Gastrocnemius medialis (tissue), 4 donors: ENCODE measurements around the gene HOXB8.

Experiments
- POLR2A ChIP-seq, 2 donors: fragments of 450-650 bp; IDR thresholded peaks; one replicate each; pipeline ENCODE4 v1.6.1; 2017; ENCODE audit warnings: antibody characterized with exemption in 2 of 2, mild to moderate bottlenecking in 2 of 2, moderate library complexity in 2 of 2
- TF ChIP-seq, protein P1 (sequence below), 5 experiments: fragments of 450-650 bp in 3 of 5; fragments of 200-600 bp in 2 of 5; sonication (generic) in 2 of 5; IDR thresholded peaks in 4 of 5; conservative IDR thresholded peaks in 1 of 5; 1 replicate in 4 of 5; 2 replicates in 1 of 5; pipeline ENCODE4 v1.5.1; 2016 to 2019; ENCODE audit warnings: antibody characterized with exemption in 5 of 5, mild to moderate bottlenecking in 3 of 5, moderate library complexity in 3 of 5

DNA sequence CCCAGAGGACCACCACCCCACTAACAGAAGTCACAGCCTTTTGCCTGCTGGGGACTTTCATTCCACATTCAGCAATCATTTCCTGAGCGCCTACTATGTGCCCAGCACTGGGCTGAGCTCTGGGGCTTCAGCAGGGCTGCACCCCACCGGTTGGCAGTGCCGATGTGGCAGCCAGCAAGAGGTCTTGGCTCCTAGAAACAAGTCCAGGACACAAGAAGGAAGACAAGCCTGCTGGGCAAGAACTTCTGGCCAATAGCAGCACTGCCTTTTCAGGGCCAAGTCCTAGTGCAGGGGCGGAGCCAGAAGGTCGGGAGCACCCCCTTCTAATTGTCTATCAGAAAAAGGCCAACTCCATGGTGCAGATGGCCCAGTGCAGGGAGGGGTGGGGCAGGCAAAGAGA lies 24.0 kb upstream of the HOXB8 start:
- TF ChIP-seq, protein P1, sequence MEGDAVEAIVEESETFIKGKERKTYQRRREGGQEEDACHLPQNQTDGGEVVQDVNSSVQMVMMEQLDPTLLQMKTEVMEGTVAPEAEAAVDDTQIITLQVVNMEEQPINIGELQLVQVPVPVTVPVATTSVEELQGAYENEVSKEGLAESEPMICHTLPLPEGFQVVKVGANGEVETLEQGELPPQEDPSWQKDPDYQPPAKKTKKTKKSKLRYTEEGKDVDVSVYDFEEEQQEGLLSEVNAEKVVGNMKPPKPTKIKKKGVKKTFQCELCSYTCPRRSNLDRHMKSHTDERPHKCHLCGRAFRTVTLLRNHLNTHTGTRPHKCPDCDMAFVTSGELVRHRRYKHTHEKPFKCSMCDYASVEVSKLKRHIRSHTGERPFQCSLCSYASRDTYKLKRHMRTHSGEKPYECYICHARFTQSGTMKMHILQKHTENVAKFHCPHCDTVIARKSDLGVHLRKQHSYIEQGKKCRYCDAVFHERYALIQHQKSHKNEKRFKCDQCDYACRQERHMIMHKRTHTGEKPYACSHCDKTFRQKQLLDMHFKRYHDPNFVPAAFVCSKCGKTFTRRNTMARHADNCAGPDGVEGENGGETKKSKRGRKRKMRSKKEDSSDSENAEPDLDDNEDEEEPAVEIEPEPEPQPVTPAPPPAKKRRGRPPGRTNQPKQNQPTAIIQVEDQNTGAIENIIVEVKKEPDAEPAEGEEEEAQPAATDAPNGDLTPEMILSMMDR (IDR thresholded peaks at IDR 0.05 in 4 of 5, conservative IDR thresholded peaks at IDR 0.05 in 1 of 5): no peak
- TF ChIP-seq POLR2A (IDR thresholded peaks at IDR 0.05): no peak
